ENCODE measurements around the gene TSC22D2. TPM values are rescaled to one million over a fixed set of nuclear protein-coding genes. Genes with fewer than 3 reads are reported as not detected.

TSC22D2 gene
- total RNA-seq, 2 donors from 2014 or later: 16.7 to 31.7 TPM

DNA sequence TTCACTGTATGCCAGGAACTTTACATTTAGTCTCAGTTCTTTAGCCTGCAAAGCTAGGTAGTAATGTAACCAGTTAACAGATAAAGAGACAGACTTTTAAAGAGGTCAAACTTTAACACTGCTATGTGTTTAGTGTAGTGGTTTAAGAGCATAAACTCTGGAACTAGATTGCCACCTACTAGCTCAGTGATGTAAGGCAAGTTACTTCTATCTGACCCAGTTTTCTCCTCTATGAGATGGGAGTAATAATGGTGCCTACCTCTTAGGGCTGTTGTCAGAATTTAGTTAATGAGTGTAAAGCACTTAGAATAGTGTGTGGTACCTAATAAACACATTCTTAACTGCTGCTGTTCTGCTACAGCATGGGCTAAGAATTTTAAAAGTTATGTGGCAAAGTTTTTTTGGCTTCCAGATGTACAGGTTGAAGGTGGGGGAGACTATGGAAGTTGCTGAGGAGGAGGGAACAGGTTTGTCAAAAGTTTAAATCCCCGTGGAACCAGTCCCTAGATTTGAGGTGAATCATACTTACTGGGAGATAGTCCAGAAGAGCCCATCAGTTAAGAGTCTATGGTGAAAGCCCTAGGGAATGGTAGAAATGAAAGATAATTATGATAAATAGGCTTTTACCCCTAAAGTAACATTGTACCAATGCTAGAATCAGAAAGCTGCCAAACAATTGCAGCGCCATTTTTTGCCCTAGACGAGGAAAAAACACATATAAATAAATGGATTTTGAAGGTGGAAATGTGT lies 13.9 kb downstream of the TSC22D2 start:
- no peak for TF ChIP-seq CTCF (IDR thresholded peaks at IDR 0.05)
- Histone ChIP-seq H3K9ac (ENCODE audit: low read depth in 2 of 2, low read length in 2 of 2) (no peak overlapping the region), H3K36me3 (no peaks in the 10 kb centered on the region), H3K27ac (no peak overlapping the region), H3K4me1 (no peaks in the 10 kb centered on the region), H3K4me3 (no peak overlapping the region), H3K27me3 (no peaks in the 10 kb centered on the region), H3K9me3 (no peaks in the 10 kb centered on the region)
- DNase-seq: no peak
- intact Hi-C loops (cut with DNase I): no loop called here

GRCh38 chr3:150422907-150423306 lies 14.8 kb downstream of the TSC22D2 start:
- TF ChIP-seq CTCF (IDR thresholded peaks at IDR 0.05): no peak
- no peak for DNase-seq
- no peak overlapping the region for H3K27ac ChIP-seq
- intact Hi-C loops (cut with DNase I): no loop called here
- H3K9me3 ChIP-seq: no peaks in the 10 kb centered on the region
- H3K9ac ChIP-seq (ENCODE audit: low read depth in 2 of 2, low read length in 2 of 2): no peak overlapping the region
- no peaks in the 10 kb centered on the region for H3K4me1 ChIP-seq
- H3K4me3 ChIP-seq: no peak overlapping the region
- no peaks in the 10 kb centered on the region for H3K36me3 ChIP-seq
- no peaks in the 10 kb centered on the region for H3K27me3 ChIP-seq

DNA sequence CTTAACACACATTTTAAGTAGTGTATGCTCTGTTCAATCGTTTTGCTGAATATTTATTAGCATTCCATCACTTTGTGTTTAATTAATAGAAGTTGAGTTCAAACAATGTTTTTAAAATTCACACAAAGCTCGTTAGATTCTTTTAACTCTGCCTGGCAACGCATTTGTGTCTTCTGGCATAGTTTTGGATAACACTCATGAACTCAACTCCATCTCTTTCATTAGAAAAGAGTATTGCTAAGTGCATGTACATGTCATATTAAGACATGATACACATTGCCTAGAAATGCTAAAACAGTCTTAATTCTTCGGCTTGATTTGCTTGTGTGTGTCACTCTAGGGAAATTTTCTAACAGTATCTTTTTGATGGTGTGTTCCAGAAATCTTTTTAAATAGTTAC lies 15.7 kb downstream of the TSC22D2 start:
- intact Hi-C loops (cut with DNase I): no loop called here
- no peak for DNase-seq

DNA sequence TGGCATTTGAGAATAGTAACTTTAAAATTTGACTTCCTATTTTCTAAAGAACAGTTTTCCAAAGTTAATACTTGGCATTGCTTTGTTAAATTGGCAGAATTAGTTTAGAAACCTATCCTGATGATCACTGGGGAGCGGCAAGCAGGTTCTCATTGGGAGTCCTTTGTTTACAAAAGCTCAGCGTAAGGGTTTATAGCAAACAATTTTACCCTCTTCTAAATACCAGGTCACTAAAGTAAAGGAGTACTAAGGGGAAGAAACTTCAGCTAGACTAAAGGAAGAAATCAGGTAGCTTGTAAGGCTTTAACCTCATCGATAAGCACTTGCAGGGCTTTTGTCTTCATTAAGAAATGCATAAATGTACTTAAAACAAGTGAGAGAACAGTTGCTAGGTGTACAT lies 18.2 kb downstream of the TSC22D2 start:
- TF ChIP-seq CTCF (IDR thresholded peaks at IDR 0.05): no peak
- no peaks in the 10 kb centered on the region for H3K36me3 ChIP-seq
- intact Hi-C loops (cut with DNase I): no loop called here
- no peak for DNase-seq
- no peak overlapping the region for H3K4me3 ChIP-seq
- no peak overlapping the region for H3K9ac ChIP-seq (ENCODE audit: low read depth in 2 of 2, low read length in 2 of 2)
- no peaks in the 10 kb centered on the region for H3K27me3 ChIP-seq
- H3K4me1 ChIP-seq: no peaks in the 10 kb centered on the region
- no peaks in the 10 kb centered on the region for H3K9me3 ChIP-seq
- H3K27ac ChIP-seq: no peak overlapping the region

More for the DNA sequence above, 15.7 kb downstream of the TSC22D2 start:
- no peaks in the 10 kb centered on the region for H3K36me3 ChIP-seq
- H3K9ac ChIP-seq (ENCODE audit: low read depth in 2 of 2, low read length in 2 of 2): no peak overlapping the region
- no peak for TF ChIP-seq CTCF (IDR thresholded peaks at IDR 0.05)
- H3K4me1 ChIP-seq: no peaks in the 10 kb centered on the region
- H3K27ac ChIP-seq: no peak overlapping the region
- no peak overlapping the region for H3K4me3 ChIP-seq
- no peaks in the 10 kb centered on the region for H3K27me3 ChIP-seq
- no peaks in the 10 kb centered on the region for H3K9me3 ChIP-seq

GRCh38 chr3:150428562-150428961 lies 20.5 kb downstream of the TSC22D2 start:
- no peak for TF ChIP-seq CTCF (IDR thresholded peaks at IDR 0.05)

More at GRCh38 chr3:150428562-150428961, 20.5 kb downstream of the TSC22D2 start:
- Histone ChIP-seq H3K27ac (no peak overlapping the region), H3K4me1 (no peaks in the 10 kb centered on the region), H3K36me3 (no peaks in the 10 kb centered on the region), H3K9ac (ENCODE audit: low read depth in 2 of 2, low read length in 2 of 2) (no peak overlapping the region), H3K27me3 (no peaks in the 10 kb centered on the region), H3K9me3 (no peaks in the 10 kb centered on the region), H3K4me3 (no peak overlapping the region)
- intact Hi-C loops (cut with DNase I): no loop called here
- DNase-seq: no peak
